HG02840 (cell line): ENCODE data around the gene LRR1.
A peak's percentile ranks its signal among the peaks of the same experiment; 100 is the strongest.
"Not testable (repeated sequence)": the region's sequence is repeated elsewhere in the genome, so short reads cannot be mapped to it uniquely, and the experiment has no call there.

ENCODE experiments used
- ATAC-seq: cut with Tn5 transposase; IDR thresholded peaks from one replicate; pipeline ENCODE4 v1.9.1; 2021; ENCODE audit warnings: mild to moderate bottlenecking, moderate library complexity, moderate number of reproducible peaks; ENCODE audit not compliant: unreplicated experiment, low FRiP score

LRR1 gene

DNA sequence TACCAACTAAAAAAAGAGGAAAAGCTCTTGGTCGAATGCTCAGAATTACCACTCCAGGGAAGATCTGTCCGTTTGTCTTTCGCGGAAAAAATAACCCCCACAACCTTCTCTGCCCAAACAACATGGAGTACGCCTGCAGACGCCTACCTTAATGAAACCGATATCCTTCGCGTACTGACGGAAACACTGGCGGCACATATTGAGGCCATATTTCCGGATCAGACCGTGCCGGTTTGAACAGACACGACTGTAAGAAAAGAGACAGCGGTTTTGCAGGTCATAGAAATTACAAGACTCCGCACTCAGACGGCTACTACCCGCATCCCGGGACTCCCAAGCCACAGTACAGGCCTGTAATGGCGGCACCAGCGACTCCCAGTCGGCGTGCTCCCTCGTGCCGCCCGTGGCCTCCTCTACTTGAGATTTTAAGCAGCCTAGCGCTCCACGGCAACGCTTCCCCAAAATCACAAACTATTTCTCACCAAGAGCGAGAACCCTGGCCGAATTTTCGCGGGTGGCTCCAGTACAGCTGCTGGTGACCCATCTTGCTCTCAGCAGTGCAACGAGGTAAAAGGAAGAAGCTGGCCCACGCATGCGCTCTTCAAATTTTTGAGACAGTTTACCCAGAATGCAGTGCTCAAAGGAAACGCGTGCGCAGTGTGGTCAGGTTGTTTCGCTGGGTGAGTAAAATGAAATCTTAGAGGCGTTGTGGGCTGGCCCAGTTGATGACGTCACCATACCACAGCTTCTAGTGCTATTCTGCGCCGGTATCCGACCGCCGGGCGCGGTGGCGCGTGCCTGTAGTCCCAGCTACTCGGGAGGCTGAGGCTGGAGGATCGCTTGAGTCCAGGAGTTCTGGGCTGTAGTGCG is 12.7 kb upstream of the LRR1 start, which contains the start of gene RPS29:
RPS29 (minus strand) TSS at position 578 of the 870 bp plus-strand sequence; CDS start at position 544, 34 bp downstream.
- peak; percentile 93 for ATAC-seq

DNA sequence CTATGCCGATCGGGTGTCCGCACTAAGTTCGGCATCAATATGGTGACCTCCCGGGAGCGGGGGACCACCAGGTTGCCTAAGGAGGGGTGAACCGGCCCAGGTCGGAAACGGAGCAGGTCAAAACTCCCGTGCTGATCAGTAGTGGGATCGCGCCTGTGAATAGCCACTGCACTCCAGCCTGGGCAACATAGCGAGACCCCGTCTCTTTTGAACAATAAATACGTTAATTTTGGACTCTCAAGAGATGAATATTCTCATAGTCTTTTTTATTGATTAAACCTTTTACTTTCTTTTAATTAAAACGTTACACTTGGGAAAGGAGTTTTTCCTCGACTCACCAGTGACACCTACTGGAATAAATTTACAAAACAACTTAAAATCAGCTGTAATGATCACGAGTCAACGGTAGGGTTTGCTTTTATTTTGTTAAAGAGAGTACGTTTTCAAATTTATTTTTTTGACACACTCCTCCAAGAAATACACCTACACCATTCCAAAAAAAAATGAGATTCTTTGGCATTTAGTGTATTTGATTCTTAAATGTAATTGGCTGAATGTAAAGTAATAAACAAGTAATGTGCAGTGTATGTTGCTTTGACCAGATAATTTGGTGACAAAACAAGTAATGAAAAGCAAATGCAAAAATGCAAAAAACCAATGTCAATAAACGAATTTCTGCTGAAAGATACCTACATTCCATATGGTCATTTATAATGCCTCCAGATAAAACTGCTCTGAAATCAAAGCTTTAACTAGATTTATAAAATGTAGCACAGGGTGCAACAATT is 11.9 kb upstream of the LRR1 start:
- ATAC-seq, result peak; percentile 41

DNA sequence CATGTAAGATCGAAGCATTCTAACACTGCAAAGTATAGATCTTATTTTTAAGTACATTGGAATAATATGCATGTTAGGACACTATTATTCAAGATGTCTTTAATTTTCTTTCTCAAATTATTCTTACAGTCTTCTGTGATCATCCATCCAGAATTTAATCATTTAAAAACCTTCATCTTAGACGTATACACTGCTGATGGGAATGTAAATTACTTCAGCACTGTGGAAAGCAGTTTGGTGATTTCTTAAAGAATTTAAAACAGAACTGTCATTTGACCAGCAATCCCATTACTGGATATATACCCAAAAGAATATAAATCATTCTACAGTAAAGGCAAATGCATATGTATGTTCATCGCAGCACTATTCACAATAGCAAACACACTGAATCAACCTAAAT is 9.4 kb upstream of the LRR1 start:
- no peak for ATAC-seq

DNA sequence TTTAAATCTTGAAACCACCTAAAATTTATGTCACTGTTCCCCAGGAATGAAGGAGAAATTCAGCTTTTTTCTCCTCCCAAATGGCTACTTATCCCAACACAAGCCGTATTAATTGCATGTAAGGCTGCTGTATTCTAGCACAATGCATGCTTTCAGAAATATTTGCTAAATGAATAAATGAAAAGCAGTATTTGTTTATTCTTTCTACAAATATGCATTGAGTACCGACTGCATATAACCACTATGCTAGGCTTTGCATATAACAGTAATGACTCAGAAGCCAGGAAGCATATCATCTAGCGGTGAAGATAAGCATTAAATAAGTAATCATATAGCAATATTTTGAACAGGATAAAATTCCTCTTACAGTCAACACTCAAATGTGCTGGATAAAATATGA is 5.7 kb upstream of the LRR1 start:
- no peak for ATAC-seq

DNA sequence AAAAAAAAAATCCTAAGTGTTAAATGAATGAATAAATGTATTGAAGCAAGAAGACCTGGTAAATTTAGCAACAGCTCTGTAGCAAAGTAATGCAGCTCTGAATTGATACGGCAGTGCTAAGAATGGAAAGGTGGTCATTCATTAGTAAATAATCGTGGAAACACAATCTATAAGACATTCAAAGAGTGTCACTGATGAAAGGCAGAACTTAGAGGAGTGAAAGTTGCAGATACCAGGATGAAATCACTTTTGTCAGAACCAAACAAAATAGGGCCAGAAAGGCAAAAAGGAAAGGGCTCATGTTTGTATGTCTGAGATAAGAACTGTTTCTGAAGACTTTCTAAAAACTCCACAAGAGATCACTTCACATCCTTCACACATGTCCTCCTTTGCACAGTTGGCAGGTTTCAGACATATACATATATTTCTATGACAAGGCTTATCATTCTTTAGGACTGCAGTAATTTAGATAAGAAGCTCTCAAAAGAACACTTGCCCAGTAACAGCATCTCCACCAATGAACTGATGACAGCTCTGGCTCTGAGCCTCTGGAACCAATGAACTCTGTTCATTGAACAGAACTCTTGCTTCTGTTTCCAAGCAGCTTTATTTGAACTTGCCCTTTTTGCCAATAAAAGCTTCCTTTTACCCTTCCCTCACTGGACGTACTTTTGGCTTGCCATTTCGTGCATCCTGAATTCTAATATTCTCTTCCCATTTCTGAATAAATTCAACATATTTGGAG is 4.2 kb upstream of the LRR1 start:
- ATAC-seq, result no peak

DNA sequence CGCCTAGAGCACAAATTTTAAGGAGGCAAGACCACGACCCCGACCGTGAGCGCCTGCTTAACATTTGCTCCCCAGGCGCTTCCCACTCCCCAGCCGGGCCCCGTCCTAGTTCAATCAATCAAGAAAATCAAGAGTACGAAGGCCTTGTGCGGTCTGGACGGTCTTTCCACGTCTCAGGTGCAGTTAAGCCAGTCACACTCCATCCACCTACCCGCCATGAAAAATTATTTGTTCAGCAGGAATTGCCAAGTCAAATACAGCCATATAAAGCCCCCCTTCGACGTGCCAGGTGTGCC is 603 bp upstream of the LRR1 start:
- no peak for ATAC-seq

DNA sequence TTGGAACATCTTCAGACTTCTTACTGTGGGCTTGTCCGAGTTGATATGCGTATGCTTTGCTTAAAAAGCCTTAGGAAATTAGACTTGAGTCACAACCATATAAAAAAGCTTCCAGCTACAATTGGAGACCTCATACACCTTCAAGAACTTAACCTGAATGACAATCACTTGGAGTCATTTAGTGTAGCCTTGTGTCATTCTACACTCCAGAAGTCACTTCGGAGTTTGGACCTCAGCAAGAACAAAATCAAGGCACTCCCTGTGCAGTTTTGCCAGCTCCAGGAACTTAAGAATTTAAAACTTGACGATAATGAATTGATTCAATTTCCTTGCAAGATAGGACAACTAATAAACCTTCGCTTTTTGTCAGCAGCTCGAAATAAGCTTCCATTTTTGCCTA is 8.8 kb downstream of the LRR1 start:
- no peak for ATAC-seq

DNA sequence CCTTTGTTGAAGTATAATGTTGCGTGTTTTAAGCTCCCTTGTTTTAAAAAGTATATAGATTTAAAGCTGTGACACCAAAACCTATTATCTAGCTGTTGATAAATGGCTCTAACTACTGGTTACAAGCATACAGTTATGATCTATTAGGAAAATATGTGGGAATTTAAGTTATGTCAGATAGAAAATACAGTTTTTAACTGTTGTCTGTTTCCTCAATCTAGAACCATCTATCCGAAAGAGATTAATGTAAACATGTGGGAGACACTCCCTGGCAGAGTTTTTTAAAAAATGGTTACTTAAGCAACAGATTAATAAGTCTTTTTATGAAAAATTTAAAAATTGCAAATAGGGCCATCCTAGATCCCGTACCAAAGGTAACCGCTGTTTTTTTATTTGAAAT is 13.5 kb downstream of the LRR1 start:
- no peak for ATAC-seq

DNA sequence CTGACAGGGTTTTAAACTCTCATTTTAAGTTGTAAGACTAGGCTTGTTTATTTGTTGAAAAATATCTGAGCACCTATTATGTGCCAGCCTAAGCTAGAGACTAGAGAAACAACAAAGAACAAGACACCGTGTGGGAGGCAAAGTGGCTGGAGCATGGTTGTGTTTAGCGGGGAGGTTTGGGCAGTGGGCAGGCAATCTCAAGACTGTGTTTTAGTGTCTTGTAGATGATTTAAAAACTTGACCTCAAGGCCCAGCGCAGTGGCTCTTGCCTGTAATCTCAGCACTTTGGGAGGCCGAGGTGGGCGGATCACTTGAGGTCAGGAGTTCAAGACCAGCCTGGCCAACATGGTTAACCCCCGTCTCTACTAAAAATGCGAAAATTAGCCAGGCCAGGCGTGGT is 13.9 kb downstream of the LRR1 start:
- ATAC-seq, result no peak

DNA sequence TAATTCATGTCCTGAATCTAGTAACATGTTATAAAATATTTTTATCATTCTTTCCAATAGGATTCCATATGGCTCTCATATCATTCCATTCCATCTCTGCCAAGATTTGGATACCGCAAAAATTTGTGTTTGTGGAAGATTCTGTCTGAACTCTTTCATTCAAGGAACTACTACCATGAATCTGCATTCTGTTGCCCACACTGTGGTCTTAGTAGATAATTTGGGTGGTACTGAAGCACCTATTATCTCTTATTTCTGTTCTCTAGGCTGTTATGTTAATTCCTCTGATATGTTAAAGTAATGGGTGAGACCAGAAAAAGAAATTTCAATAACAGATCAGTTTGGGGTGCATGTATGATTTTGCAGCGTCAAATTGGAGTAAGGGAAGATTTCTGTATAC is 15.5 kb downstream of the LRR1 start:
- no peak for ATAC-seq

DNA sequence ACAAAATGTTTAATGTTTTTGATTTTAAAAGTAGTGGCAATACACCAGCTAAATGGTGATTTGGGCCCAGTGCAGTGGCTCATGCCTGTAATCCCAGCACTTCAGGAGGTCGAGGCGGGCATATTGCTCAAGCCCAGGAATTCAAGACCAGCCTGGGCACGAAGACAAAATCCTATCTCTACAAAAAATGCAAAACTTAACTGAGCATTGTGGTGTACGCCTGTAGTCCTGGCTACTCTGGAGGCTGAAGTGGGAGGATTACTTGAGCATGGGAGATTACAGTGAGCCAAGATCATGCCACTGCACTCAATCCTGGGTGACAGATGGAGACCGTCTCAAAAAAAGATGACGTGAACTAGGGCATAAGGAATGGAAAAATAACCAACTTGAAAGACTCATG is 17.0 kb downstream of the LRR1 start:
- ATAC-seq, result no peak

DNA sequence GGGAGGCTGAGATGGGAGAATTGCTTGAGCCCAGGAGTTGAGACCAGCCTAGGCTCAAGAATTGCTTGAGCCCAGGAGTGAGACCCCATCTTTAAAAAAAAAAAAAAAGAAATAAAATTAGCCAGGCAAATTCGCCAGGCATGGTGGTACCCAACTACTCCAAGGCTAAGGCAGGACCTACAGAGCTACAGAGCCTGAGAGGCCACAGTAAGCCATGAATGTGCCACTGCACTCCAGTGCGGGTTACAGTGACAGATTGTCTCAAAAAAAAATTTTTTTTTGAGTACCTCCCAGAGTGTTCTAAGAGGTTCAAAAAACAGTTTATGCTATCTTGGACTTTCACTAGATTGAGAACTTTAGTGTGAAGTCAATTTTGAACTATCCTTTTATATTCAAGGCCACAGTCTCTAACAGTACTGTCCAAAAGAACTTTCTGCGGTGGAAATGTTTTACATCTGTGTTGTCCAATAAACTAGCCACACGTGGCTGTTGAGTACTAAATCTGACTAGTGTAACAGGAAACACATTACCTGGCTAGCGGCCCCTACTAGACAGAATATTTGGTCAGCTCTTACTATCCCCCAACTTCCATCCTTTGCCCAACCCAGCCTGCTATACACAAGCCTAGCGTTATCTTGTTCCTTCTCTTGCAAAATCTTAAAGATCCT is 19.2 kb downstream of the LRR1 start:
- no peak for ATAC-seq

DNA sequence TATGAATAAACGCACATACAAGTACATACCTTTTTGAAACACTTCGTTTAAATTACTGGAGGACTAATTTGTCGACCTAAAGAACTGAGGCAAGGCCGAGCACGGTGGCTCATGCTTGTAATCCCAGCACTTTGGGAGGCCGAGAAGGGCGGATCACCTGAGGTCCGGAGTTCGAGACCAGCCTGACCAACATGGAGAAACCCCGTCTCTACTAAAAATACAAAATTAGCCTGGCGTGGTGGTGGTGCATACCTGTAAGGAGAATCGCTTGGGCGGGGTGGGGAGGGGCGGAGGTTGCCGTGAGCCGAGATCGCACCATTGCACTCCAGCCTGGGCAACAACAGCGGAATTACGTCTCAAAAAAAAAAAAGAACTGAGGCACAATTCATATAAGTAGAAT is 20.5 kb downstream of the LRR1 start:
- ATAC-seq, result not testable (repeated sequence)

DNA sequence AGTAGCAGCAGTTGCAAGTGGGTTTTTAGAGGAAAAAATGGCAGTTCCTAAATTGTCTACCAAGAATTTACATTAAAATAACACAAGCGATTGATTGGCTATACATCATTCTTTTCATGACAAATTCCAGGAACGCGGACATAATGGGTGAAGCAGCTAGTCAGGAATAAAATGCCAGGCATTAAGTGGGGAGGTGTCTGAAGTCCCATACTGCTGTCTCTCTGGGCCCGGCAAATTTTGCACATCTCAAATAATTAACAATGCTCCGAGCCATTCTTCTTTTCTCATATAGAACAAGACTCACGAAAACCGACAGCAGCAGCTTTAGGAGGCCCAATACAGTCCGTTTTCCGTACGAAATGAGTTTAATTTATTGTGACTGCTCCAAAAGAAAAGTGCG is 21.0 kb downstream of the LRR1 start:
- ATAC-seq, result no peak

DNA sequence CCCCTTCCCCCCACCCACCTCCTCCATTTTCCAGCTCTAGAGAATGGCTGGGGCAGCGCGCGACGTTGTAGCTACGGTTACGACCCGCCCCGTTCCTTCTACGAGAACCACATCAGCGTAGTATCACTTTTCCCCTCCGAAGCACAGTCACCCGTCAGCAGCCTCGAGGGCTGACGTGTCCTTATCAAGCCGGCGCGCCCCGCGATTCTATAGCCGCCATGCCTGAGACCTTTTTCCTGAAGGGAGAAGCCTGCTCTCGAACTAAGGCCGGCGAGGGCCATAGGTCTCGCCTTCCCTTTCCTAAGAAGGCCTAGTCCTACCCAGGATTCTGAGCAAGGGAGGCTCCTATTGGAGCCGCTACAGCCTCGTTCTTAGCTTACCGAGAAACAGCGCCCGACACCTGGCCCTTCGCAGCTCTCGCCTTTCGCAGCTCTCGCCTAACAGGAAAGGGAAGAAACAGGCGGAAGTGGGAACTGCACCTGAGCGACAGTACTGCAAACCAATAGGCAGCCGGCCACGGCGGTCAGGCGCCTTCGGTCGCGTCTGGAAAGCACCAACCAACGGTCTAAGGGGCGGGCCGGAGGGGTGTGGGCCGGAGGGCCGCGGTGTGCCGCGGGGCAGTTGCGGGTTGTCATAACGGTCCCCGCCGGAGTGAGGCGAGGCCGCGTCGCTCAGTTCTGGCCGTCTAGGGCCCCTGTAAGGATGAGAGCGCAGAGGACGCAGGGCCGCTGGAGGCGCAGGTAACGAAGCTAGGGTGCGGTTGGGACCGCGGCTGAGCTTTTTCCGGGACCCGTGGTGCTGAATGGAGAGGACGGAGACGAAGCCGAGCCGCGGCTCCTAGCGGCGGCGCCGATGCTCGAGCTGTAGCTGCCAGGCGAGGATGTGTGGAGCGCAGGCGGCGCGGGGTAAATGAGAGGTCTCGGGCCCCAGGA is 21.7 kb downstream of the LRR1 start, which contains the start of the genes MGAT2 and RPL36AL:
MGAT2 (plus strand) TSS at position 618 of the 932 bp plus-strand sequence. CDS start 470 bp downstream, outside the sequence.
RPL36AL (minus strand) TSS at position 445 of the 932 bp plus-strand sequence. CDS start 1,522 bp downstream, outside the sequence.
- peak; percentile 95 for ATAC-seq

DNA sequence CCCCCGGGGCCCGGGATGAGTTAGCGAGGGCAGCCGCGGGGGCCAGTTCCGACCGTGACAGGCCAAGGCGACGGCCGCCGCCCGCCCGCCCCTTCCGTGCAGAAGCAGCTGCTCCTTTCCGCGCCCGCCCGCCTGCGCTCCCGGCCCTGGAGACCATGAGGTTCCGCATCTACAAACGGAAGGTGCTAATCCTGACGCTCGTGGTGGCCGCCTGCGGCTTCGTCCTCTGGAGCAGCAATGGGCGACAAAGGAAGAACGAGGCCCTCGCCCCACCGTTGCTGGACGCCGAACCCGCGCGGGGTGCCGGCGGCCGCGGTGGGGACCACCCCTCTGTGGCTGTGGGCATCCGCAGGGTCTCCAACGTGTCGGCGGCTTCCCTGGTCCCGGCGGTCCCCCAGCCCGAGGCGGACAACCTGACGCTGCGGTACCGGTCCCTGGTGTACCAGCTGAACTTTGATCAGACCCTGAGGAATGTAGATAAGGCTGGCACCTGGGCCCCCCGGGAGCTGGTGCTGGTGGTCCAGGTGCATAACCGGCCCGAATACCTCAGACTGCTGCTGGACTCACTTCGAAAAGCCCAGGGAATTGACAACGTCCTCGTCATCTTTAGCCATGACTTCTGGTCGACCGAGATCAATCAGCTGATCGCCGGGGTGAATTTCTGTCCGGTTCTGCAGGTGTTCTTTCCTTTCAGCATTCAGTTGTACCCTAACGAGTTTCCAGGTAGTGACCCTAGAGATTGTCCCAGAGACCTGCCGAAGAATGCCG is 22.6 kb downstream of the LRR1 start:
- peak; percentile 32 for ATAC-seq

DNA sequence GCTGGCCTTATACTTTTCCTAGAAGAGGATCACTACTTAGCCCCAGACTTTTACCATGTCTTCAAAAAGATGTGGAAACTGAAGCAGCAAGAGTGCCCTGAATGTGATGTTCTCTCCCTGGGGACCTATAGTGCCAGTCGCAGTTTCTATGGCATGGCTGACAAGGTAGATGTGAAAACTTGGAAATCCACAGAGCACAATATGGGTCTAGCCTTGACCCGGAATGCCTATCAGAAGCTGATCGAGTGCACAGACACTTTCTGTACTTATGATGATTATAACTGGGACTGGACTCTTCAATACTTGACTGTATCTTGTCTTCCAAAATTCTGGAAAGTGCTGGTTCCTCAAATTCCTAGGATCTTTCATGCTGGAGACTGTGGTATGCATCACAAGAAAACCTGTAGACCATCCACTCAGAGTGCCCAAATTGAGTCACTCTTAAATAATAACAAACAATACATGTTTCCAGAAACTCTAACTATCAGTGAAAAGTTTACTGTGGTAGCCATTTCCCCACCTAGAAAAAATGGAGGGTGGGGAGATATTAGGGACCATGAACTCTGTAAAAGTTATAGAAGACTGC is 23.4 kb downstream of the LRR1 start:
- ATAC-seq, result no peak

DNA sequence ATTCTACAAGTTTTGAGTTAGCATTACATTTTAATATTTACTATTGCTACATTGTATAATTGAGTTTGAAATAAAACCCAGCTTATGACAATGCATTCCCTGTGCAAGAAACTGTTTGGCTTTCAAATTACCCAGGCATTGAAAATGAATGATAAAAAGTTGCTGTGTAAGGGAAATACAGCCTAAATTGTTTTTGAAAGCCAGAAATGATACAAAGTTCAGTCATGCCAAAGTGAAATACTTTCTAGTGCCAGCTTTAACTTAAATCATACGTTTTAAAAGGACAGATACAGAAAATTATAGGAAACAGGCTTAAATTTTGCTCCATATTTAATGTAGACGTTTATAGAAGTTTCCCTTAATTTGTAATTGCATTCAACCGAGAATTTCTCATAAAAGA is 24.6 kb downstream of the LRR1 start:
- no peak for ATAC-seq
